HL-60 (cell line): Measurements from ENCODE around the gene KRT16.

Source experiments
- CTCF ChIP-seq: IDR thresholded peaks from one replicate; pipeline ENCODE4 v1.5.1; 2011; ENCODE audit warnings: low read length, control low read depth, inconsistent platforms; ENCODE audit not compliant: insufficient read depth
- GABPA ChIP-seq: IDR thresholded peaks from 2 replicates; pipeline ENCODE4 v1.6.1; 2012; ENCODE audit warnings: low read depth
- POLR2AphosphoS5 ChIP-seq: IDR thresholded peaks from 2 replicates; pipeline ENCODE4 v1.6.1; 2012; ENCODE audit warnings: low read depth
- TF ChIP-seq, protein P1 (sequence below): IDR thresholded peaks from 2 replicates; pipeline ENCODE4 v1.6.1; 2012; ENCODE audit warnings: low read depth; ENCODE audit not compliant: insufficient replicate concordance

- TF ChIP-seq CTCF (no peak), GABPA (no peak), POLR2AphosphoS5 (no peak)
- TF ChIP-seq, protein P1, sequence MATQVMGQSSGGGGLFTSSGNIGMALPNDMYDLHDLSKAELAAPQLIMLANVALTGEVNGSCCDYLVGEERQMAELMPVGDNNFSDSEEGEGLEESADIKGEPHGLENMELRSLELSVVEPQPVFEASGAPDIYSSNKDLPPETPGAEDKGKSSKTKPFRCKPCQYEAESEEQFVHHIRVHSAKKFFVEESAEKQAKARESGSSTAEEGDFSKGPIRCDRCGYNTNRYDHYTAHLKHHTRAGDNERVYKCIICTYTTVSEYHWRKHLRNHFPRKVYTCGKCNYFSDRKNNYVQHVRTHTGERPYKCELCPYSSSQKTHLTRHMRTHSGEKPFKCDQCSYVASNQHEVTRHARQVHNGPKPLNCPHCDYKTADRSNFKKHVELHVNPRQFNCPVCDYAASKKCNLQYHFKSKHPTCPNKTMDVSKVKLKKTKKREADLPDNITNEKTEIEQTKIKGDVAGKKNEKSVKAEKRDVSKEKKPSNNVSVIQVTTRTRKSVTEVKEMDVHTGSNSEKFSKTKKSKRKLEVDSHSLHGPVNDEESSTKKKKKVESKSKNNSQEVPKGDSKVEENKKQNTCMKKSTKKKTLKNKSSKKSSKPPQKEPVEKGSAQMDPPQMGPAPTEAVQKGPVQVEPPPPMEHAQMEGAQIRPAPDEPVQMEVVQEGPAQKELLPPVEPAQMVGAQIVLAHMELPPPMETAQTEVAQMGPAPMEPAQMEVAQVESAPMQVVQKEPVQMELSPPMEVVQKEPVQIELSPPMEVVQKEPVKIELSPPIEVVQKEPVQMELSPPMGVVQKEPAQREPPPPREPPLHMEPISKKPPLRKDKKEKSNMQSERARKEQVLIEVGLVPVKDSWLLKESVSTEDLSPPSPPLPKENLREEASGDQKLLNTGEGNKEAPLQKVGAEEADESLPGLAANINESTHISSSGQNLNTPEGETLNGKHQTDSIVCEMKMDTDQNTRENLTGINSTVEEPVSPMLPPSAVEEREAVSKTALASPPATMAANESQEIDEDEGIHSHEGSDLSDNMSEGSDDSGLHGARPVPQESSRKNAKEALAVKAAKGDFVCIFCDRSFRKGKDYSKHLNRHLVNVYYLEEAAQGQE, result no peak
These were observed 45.4 kb upstream of the KRT16 start for GRCh38 chr17:41657936-41658335.
